Dedifferentiated amniotic fluid mesenchymal stem cell (primary cell): Measurements from ENCODE around the gene CLIC2.

Source experiments
- DNase-seq: peaks from one replicate; pipeline ENCODE4 v3.0.0-alpha.2; 2016; ENCODE audit errors: extremely low spot score

CLIC2 gene

DNA sequence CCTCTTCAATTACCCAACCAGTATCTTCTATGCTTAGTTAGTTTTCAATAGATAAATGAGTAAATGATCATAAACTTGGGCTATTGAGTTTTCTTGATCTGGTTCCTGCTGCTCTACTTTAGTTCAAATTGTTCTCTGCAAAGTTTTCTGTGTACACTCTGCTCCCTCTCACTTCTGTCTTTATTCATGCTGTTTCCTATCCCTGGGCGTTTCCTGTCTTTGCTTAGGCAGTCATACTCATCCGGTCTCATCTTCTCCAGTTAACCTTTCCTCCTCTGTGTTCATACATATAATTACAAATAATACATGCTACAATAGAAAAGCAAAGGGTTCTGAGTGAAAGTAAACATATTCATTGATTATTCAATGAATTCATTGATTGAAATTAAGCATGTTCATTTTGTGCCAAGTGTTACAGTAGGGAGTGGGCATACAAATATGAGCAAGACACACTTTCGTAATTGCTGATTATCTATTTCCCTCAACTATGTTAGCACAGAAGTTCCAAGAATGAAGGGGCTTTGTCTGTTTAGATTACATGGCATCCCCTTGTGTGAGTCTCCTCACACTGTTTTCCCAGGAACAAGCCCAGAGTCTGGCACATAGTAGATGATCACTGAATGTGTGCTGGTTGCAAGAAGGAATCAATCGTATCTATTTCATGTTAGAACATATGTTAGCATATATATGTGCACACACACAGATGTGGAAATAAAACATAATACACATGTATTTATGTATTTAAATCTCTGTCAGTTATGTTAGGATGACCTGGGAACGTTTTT is 71.3 kb downstream of the CLIC2 start:
- no peak for DNase-seq

DNA sequence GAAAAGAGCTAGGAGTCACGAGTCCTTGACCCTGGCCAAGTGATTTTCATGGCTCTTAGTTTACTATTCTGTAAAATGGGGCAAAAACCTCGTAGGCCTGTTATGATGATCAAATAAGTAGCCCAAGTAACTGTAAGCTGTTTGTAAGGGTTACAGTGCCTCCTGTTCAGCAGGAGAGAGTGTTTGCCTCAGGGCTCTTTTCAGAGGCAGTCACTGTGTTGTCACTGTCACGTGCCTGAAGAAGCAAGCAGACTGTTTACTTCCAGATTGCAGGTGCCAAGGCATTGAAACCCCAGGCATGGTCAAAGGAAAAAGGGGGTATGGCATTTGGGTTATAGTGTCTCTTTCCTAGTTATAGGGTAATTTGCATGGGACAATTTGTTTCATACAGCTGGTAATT is 74.7 kb downstream of the CLIC2 start:
- DNase-seq = no peak

- no peak for DNase-seq
These were observed 83.0 kb downstream of the CLIC2 start for GRCh38 chrX:155251391-155251790.

DNA sequence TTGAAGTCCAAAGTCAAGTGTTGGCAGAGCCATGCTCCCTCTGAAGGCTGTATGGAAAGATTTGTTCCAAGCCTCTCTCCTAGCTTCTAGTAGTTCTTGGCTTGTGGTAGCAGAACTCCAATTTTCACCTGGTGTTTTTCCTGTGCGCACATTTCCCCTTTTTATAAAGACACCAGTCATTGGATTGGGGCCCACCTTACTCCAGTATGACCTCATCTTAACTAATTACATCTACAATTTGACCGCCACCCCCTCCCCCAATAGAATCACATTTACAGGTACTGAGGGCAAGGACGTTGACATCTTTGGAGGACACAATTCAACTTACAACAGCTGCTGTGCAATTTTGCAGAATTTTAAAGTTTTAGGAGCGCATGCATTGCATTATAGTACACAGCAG is 86.9 kb downstream of the CLIC2 start:
- no peak for DNase-seq

- DNase-seq = no peak
These were observed 87.7 kb downstream of the CLIC2 start for GRCh38 chrX:155246748-155247147.

DNA sequence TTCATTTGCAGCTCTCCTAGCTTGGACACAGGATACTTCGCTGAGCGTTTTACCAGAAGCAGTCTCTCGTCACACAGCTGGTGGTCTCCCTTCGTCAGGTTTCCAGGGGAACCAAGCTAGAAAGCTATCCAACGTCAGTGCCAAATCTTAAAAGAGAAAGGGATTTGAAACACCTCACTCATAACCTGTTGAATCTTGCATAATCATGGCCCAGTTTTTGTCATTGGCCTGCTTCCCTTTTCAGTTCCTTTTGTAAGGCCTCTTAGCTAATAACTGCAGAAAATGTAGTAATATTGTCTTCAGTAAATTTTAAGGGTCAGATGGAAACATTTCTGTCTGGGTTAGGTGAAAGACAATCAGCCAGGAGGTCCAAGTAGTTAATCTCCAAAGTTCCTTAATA is 92.1 kb downstream of the CLIC2 start:
- no peak for DNase-seq

DNA sequence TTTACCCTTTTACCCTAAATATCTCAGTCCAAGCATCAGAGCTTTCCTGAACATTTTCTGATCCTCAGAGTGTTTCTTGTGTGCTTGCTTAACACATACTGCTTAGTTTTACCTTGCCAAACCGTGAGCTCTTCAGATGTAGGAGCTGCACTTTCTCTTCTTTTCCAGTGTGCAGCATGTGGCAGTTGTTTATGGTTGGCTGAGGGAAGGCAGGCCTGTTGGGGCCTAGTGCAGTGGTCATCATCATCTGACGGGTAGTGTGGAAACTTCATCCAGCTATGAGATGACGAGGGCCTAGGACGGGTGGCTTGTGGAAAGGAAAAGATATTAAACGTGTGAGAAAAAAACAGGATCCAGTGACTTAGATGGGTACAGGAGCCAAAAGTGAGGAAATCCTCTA is 96.7 kb downstream of the CLIC2 start:
- no peak for DNase-seq

GRCh38 chrX:155235891-155236290 is 98.5 kb downstream of the CLIC2 start:
- DNase-seq = no peak

GRCh38 chrX:155231163-155231562 is 103.3 kb downstream of the CLIC2 start:
- no peak for DNase-seq
